T47D (cell line): ENCODE data around the gene SCP2.

Experiments
- DNase-seq, 2 experiments: peaks; one replicate each; pipeline versions ENCODE4 v3.0.0 to v3.0.0-alpha.2; 2011 to 2012; ENCODE audit warnings: low read depth in 1 of 2, low spot score in 1 of 2
- JUND ChIP-seq: IDR thresholded peaks from 2 replicates; pipeline ENCODE4 v1.6.1; 2012; ENCODE audit warnings: low read depth
- in situ Hi-C: cut with HindIII; loops from 2 replicates; pipeline ENCODE4 v1.10.0; 2016; ENCODE audit warnings: low sequenced_read_pairs, low pct_unique_long_range_greater_than_20kb

SCP2 gene

GRCh38 chr1:53071915-53072314 lies 144.8 kb downstream of the SCP2 start:
- in situ Hi-C loops = no loop called here
- no peak for TF ChIP-seq JUND
- DNase-seq = no peak

GRCh38 chr1:53073287-53073686 lies 146.2 kb downstream of the SCP2 start:
- in situ Hi-C loops = no loop called here
- no peak for TF ChIP-seq JUND
- no peak for DNase-seq

GRCh38 chr1:53073868-53074311 lies 146.8 kb downstream of the SCP2 start:
- TF ChIP-seq JUND = no peak
- DNase-seq = no peak
- in situ Hi-C loops = no loop called here

DNA sequence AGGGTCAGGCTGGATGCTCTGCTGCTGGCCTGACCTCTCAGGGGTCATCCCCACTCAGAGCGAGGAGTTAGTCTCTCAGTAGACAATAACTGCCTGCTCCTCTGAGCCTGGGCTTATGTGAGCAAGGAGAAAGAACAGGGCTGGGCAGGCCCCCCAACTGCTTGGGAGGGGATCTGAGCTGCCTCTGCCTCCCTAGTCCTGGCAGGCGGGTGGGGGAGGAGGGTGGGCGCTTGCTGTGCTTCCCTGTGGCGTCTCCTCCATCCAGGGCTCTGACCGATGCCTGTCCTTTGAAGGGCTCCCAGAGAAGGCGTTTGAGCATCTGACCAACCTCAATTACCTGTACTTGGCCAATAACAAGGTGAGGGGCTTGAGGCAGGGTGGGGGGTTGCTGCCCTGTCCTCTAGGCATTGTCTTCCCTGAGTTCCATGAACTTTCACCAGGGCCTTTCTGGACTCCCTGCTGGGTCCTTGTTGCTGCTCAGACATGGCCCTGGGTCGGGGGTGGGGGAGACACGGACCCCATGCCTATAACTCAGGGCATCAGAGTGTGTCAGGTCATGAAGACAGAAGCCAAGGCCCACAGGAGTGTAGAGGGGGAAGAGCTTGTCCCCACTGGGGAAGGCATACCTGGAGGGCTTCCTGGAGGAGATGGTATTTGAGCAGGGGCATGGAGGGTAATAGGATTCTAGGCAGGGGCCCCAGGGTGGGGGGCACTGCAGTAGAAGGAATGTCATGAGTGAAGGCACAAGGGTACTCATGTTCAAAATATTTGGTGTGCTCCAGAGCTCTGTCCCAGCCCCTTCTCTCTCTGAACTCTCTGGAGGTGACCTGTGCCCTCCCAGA lies 147.5 kb downstream of the SCP2 start:
- DNase-seq = no peak
- in situ Hi-C loops = no loop called here
- TF ChIP-seq JUND = no peak

DNA sequence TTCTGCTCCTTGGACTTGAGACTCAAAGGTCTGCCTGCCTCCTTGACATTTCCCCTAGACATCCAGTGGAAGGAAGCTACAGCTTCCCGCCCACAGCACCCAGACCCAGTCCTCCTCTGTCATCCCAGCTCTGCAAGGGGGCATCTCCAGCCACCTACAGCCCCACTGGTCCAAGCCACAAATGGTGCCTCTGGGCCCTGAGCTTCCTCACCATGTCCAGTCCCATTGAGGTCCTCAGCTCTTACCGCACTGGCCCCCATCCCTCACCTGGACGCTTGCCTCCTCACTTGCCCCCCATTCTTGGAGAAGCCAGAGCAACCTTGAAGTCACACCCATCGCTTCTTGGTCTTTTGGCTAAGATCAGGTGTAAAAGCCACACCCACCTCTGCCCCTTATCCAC lies 148.1 kb downstream of the SCP2 start:
- in situ Hi-C loops = no loop called here
- no peak for TF ChIP-seq JUND
- no peak for DNase-seq

DNA sequence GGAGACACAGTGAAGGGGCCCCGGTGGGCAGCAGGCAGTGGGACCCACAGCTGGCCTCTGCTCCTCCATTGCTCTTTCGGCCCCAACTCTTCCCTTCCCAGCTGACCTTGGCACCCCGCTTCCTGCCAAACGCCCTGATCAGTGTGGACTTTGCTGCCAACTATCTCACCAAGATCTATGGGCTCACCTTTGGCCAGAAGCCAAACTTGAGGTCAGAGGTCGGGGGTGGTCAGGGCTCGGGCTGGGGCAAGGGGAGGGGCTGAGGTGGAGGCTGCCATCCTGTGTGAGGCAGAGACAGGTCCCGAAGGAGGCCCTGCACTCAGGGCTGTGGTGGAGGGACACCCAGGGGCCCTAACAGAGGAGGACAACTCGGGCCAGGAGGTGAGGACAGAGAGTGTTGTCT lies 148.7 kb downstream of the SCP2 start:
- no peak for TF ChIP-seq JUND
- no peak for DNase-seq
- in situ Hi-C loops = no loop called here

GRCh38 chr1:53076165-53076564 lies 149.1 kb downstream of the SCP2 start:
- in situ Hi-C loops = no loop called here
- DNase-seq = no peak
- no peak for TF ChIP-seq JUND

DNA sequence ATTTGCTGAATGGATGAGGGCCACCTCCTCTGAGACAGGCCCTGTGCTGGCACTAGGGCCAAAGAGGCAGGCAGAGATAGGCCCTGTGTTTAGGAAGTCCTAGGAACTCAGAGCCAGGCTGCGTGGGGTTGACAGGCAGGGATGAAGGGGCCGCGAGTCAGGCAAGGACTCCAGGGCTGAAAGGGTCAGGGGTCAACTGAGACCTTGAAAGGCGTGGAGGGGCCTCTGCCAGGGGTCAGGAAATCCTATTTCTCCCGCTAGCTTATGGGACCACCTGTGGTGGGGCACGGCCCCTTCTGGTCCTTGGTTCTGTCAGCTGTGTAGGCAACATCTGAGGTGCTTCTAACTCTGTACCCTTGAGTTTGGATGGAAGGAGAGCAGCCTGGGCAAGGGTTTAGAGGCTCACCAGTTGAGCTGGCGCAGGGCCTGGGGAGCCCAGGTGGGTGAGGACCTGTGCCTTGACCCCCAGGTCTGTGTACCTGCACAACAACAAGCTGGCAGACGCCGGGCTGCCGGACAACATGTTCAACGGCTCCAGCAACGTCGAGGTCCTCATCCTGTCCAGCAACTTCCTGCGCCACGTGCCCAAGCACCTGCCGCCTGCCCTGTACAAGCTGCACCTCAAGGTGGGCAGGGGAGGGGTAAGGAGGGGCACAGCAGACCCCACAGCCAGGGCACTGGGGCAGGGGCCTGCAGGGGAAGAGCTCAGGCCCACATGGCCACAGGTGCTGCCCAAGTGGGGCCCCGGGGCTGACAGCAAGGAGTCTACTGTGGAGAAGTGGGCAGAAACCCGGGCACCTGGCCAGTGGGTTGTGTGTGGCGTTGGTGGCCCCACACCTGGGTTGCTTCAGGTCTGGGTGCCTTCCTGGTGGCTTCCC lies 149.9 kb downstream of the SCP2 start:
- in situ Hi-C loops = no loop called here
- no peak for DNase-seq
- no peak for TF ChIP-seq JUND

DNA sequence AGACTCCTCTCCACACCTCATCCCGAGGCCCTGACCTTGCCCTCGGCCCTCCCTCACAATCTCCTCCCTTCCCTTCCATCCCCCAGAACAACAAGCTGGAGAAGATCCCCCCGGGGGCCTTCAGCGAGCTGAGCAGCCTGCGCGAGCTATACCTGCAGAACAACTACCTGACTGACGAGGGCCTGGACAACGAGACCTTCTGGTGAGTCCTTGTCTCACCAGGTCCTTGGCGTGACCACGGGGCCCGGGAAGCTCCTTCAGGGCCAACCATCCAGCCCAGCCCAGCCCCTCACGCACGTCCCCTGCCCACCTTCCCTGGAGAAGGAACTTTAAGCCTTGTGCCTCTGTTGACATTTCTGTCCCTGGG lies 150.5 kb downstream of the SCP2 start:
- no peak for DNase-seq
- TF ChIP-seq JUND = no peak
- in situ Hi-C loops = no loop called here

DNA sequence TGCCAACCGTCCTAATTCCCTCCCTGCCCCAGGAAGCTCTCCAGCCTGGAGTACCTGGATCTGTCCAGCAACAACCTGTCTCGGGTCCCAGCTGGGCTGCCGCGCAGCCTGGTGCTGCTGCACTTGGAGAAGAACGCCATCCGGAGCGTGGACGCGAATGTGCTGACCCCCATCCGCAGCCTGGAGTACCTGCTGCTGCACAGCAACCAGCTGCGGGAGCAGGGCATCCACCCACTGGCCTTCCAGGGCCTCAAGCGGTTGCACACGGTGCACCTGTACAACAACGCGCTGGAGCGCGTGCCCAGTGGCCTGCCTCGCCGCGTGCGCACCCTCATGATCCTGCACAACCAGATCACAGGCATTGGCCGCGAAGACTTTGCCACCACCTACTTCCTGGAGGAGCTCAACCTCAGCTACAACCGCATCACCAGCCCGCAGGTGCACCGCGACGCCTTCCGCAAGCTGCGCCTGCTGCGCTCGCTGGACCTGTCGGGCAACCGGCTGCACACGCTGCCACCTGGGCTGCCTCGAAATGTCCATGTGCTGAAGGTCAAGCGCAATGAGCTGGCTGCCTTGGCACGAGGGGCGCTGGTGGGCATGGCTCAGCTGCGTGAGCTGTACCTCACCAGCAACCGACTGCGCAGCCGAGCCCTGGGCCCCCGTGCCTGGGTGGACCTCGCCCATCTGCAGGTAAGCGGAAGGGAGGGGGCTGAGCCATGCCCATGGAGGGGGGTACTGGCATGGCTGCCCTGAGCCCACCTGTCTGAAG lies 151.4 kb downstream of the SCP2 start:
- no peak for DNase-seq
- in situ Hi-C loops = no loop called here
- no peak for TF ChIP-seq JUND

- in situ Hi-C loops = no loop called here
- no peak for TF ChIP-seq JUND
- DNase-seq = no peak
These were observed 152.2 kb downstream of the SCP2 start for GRCh38 chr1:53079251-53079650.

GRCh38 chr1:53080041-53080440 lies 153.0 kb downstream of the SCP2 start:
- in situ Hi-C loops = no loop called here
- no peak for TF ChIP-seq JUND
- DNase-seq = no peak

- TF ChIP-seq JUND = no peak
- DNase-seq = no peak
- in situ Hi-C loops = no loop called here
These were observed 153.7 kb downstream of the SCP2 start for GRCh38 chr1:53080769-53081168.
